Activated CD4-positive, alpha-beta T cell treated with anti-CD3 and anti-CD28 coated beads, Interleukin-2, amount 10 ng/mL, durations not matched to agents 24 days and 14 days (primary cell): Measurements from ENCODE around the gene HABP2. TPM values are rescaled to one million over a fixed set of nuclear protein-coding genes. Genes with fewer than 3 reads are reported as not detected.

Source experiments
- DNase-seq: peaks from one replicate; pipeline ENCODE4 v3.0.0; 2022
- H3K27ac Mint-ChIP-seq: one replicate; pipeline ENCODE4 v1.8.0; 2022; ENCODE audit warnings: mild to moderate bottlenecking, mixed read lengths
- H3K27me3 Mint-ChIP-seq: one replicate; pipeline ENCODE4 v1.8.0; 2022; ENCODE audit warnings: mixed read lengths
- H3K36me3 Mint-ChIP-seq: one replicate; pipeline ENCODE4 v1.8.0; 2022; ENCODE audit warnings: low read depth, mild to moderate bottlenecking, mixed read lengths
- H3K4me1 Mint-ChIP-seq: one replicate; pipeline ENCODE4 v1.8.0; 2021; ENCODE audit warnings: mixed read lengths
- H3K4me3 Mint-ChIP-seq: one replicate; pipeline ENCODE4 v1.8.0; 2022; ENCODE audit warnings: mild to moderate bottlenecking, moderate library complexity, mixed read lengths
- H3K9me3 Mint-ChIP-seq: one replicate; pipeline ENCODE4 v1.8.0; 2021; ENCODE audit warnings: mixed read lengths
- intact Hi-C: fragments of 100-400 bp; cut with micrococcal nuclease; formaldehyde crosslinking; loops from one replicate; pipeline ENCODE4 v1.15.1; 2023
- total RNA-seq: library from RNA; stranded (reverse); gene quantifications from 2 replicates; pipeline ENCODE4 v1.2.3, GENCODE V29; 2022

The HABP2 gene
- total RNA-seq, 1 donor from 2014 or later: not detected

DNA sequence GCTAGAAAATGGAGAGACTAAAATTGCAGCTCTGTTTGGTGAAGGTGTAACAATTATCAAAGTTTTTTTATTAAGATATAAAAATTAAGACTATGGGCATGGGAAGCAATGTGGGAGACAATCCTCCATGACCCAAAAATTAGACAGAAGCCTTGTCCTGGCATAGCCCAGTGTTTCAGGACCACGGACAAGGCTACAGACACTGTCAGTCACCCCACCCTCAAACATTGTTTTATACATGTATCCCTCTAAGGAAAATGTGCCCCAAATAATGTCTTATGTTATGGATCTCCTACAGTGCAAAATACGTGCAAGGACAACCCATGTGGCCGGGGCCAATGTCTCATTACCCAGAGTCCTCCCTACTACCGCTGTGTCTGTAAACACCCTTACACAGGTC is 24.0 kb downstream of the HABP2 start:
- H3K4me1 Mint-ChIP-seq: no peaks in the 10 kb centered on the region
- DNase-seq: peak; percentile 64
- intact Hi-C loops: no loop called here
- H3K27me3 Mint-ChIP-seq: no peaks in the 10 kb centered on the region
- no peaks in the 10 kb centered on the region for H3K36me3 Mint-ChIP-seq
- H3K9me3 Mint-ChIP-seq: no peaks in the 10 kb centered on the region
- H3K27ac Mint-ChIP-seq: no peak overlapping the region
- H3K4me3 Mint-ChIP-seq: no peak overlapping the region

DNA sequence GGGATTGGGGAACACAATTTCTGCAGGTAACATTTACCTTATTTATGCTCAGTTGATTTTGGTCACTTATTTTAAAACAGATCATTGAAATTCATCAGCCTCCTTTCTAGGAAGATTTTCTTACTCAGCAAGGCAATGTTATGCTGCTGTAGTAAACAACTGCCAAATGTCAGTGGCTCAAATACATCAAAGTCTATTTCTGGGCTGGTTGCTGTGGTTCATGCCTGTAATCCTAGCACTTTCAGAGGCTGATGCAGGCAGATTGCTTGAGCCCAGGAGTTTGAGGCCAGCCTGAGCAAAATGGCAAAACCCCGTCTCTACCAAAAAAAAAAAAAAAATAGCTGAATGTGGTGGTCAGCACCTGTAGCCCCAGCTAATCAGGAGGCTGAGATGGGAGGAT is 25.9 kb downstream of the HABP2 start:
- Mint-ChIP-seq H3K27ac (no peak overlapping the region), H3K27me3 (peaks cover 3% of the 10 kb centered on the region), H3K4me1 (no peaks in the 10 kb centered on the region), H3K36me3 (no peaks in the 10 kb centered on the region), H3K9me3 (no peaks in the 10 kb centered on the region), H3K4me3 (no peak overlapping the region)
- intact Hi-C loops: no loop called here
- DNase-seq: no peak

GRCh38 chr10:113581092-113581491 is 28.2 kb downstream of the HABP2 start:
- Mint-ChIP-seq H3K4me3 (no peak overlapping the region), H3K9me3 (no peaks in the 10 kb centered on the region), H3K36me3 (no peaks in the 10 kb centered on the region), H3K27ac (no peak overlapping the region), H3K4me1 (no peaks in the 10 kb centered on the region), H3K27me3 (peaks cover 6% of the 10 kb centered on the region)
- intact Hi-C loops: no loop called here
- no peak for DNase-seq

DNA sequence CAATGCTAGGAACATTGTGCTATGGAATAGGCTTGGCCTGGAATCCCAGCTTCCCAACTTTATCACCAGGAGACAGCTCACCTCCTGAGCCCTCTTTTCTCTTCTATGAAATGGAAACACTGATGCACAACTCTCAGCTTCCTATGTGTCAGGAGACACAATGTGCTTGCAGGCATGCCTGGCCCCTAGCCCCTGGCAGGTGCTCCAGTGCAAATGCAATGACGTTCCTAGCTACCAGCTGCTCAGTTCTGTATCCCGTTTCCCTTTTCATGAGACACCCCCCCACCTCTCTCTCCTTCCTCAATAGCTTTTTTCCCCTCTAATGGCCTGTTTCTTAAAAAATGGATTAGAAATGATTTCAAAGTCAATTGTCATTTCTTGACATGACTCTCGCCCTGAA is 30.7 kb downstream of the HABP2 start:
- intact Hi-C loops: no loop called here
- H3K4me1 Mint-ChIP-seq: no peaks in the 10 kb centered on the region

GRCh38 chr10:113585949-113586348 is 33.1 kb downstream of the HABP2 start:
- intact Hi-C loops: no loop called here
- H3K27ac Mint-ChIP-seq: no peak overlapping the region

More for the DNA sequence above, 30.7 kb downstream of the HABP2 start:
- H3K9me3 Mint-ChIP-seq: no peaks in the 10 kb centered on the region
- H3K36me3 Mint-ChIP-seq: no peaks in the 10 kb centered on the region
- H3K4me3 Mint-ChIP-seq: no peak overlapping the region
- no peak for DNase-seq
- H3K27me3 Mint-ChIP-seq: peaks cover 6% of the 10 kb centered on the region
- no peak overlapping the region for H3K27ac Mint-ChIP-seq

GRCh38 chr10:113589201-113589770 is 36.4 kb downstream of the HABP2 start:
- intact Hi-C loops: no loop called here
- Mint-ChIP-seq H3K36me3 (no peaks in the 10 kb centered on the region), H3K27ac (no peak overlapping the region), H3K4me3 (no peak overlapping the region), H3K9me3 (no peaks in the 10 kb centered on the region), H3K4me1 (no peaks in the 10 kb centered on the region), H3K27me3 (peaks cover 2% of the 10 kb centered on the region)
- no peak for DNase-seq

More at GRCh38 chr10:113585949-113586348, 33.1 kb downstream of the HABP2 start:
- Mint-ChIP-seq H3K4me1 (no peaks in the 10 kb centered on the region), H3K4me3 (no peak overlapping the region), H3K36me3 (no peaks in the 10 kb centered on the region), H3K9me3 (no peaks in the 10 kb centered on the region), H3K27me3 (peaks cover 6% of the 10 kb centered on the region)
- DNase-seq: no peak

DNA sequence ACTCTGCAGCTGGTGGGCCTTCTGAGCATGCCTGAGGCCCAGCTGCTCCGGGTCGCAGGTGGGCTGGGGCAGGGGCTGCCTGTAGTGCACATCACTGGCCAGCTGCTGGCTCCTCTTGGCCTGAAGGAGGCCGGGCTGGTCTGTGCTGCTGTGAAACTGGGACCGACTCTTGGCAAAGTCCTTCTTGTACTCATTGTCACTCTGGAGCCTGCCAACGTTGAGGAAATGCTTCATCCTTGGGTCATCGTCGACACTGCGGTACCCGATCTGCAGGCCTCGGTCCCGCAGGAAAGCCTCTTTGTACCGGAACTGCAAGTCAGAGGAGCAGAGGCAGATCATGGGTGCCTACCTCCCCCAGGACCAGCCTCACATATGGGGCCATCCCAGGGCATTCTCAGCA is 37.7 kb downstream of the HABP2 start:
- H3K27me3 Mint-ChIP-seq: no peaks in the 10 kb centered on the region
- DNase-seq: no peak
- H3K27ac Mint-ChIP-seq: no peak overlapping the region
- no peak overlapping the region for H3K4me3 Mint-ChIP-seq
- H3K4me1 Mint-ChIP-seq: no peaks in the 10 kb centered on the region
- no peaks in the 10 kb centered on the region for H3K36me3 Mint-ChIP-seq
- no peaks in the 10 kb centered on the region for H3K9me3 Mint-ChIP-seq
- intact Hi-C loops: no loop called here

DNA sequence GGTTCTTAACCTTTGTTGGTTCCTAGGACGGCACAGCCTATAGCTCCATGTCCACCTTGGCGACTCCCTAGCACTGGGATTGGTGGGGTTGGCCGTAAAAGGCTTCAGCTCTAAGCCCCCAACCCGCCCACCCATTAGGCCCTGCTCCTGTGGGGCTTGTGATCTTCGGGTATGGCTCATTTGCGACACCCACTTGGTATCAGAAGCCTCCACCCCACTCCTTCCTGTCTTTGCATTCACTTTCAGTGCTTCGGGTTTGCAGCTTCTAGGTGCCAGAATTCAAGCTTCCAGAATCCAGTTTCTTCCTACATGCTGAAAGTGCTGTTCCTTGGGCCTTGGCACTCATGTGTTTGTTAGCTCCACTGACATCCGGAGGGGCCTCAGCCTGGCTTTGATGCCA is 39.5 kb downstream of the HABP2 start:
- Mint-ChIP-seq H3K4me3 (no peak overlapping the region), H3K36me3 (no peaks in the 10 kb centered on the region), H3K9me3 (no peaks in the 10 kb centered on the region), H3K4me1 (no peaks in the 10 kb centered on the region), H3K27me3 (no peaks in the 10 kb centered on the region), H3K27ac (no peak overlapping the region)
- intact Hi-C loops: no loop called here
- DNase-seq: no peak

- Mint-ChIP-seq H3K9me3 (no peaks in the 10 kb centered on the region), H3K4me1 (no peaks in the 10 kb centered on the region), H3K27me3 (no peaks in the 10 kb centered on the region), H3K27ac (no peak overlapping the region), H3K36me3 (no peaks in the 10 kb centered on the region), H3K4me3 (no peak overlapping the region)
- no peak for DNase-seq
- intact Hi-C loops: no loop called here
Observed at GRCh38 chr10:113594652-113595051, 41.8 kb downstream of the HABP2 start.

GRCh38 chr10:113600569-113600968 is 47.7 kb downstream of the HABP2 start:
- H3K36me3 Mint-ChIP-seq: no peaks in the 10 kb centered on the region
- intact Hi-C loops: no loop called here
- no peaks in the 10 kb centered on the region for H3K4me1 Mint-ChIP-seq

GRCh38 chr10:113603057-113603777 is 50.4 kb downstream of the HABP2 start:
- H3K36me3 Mint-ChIP-seq: no peaks in the 10 kb centered on the region

More at GRCh38 chr10:113600569-113600968, 47.7 kb downstream of the HABP2 start:
- Mint-ChIP-seq H3K9me3 (peaks cover 5% of the 10 kb centered on the region), H3K4me3 (no peak overlapping the region), H3K27ac (no peak overlapping the region), H3K27me3 (no peaks in the 10 kb centered on the region)
- DNase-seq: no peak

GRCh38 chr10:113604572-113604971 is 51.7 kb downstream of the HABP2 start:
- Mint-ChIP-seq H3K4me1 (no peaks in the 10 kb centered on the region), H3K36me3 (no peaks in the 10 kb centered on the region), H3K27ac (no peak overlapping the region), H3K4me3 (no peak overlapping the region), H3K9me3 (peaks cover 5% of the 10 kb centered on the region), H3K27me3 (peaks cover 4% of the 10 kb centered on the region)
- no peak for DNase-seq
- intact Hi-C loops: no loop called here

More at GRCh38 chr10:113603057-113603777, 50.4 kb downstream of the HABP2 start:
- intact Hi-C loops: no loop called here
- peaks cover 2% of the 10 kb centered on the region for H3K27me3 Mint-ChIP-seq
- no peak for DNase-seq
- H3K4me1 Mint-ChIP-seq: no peaks in the 10 kb centered on the region
- H3K27ac Mint-ChIP-seq: no peak overlapping the region
- H3K4me3 Mint-ChIP-seq: no peak overlapping the region
- H3K9me3 Mint-ChIP-seq: peaks cover 5% of the 10 kb centered on the region

GRCh38 chr10:113605268-113605978 is 52.6 kb downstream of the HABP2 start:
- Mint-ChIP-seq H3K9me3 (peaks cover 5% of the 10 kb centered on the region), H3K27ac (no peak overlapping the region), H3K4me1 (no peaks in the 10 kb centered on the region), H3K27me3 (peaks cover 4% of the 10 kb centered on the region), H3K36me3 (no peaks in the 10 kb centered on the region), H3K4me3 (no peak overlapping the region)
- intact Hi-C loops: no loop called here
- DNase-seq: no peak

- no peaks in the 10 kb centered on the region for H3K4me1 Mint-ChIP-seq
- H3K27ac Mint-ChIP-seq: no peak overlapping the region
- DNase-seq: no peak
- no peak overlapping the region for H3K4me3 Mint-ChIP-seq
- H3K36me3 Mint-ChIP-seq: no peaks in the 10 kb centered on the region
- peaks cover 6% of the 10 kb centered on the region for H3K27me3 Mint-ChIP-seq
- intact Hi-C loops: no loop called here
- H3K9me3 Mint-ChIP-seq: no peaks in the 10 kb centered on the region
Observed at GRCh38 chr10:113609704-113610108, 56.9 kb downstream of the HABP2 start.
